IMR-90 (cell line): ENCODE data around the gene RBKS. TPM values are rescaled to one million over a fixed set of nuclear protein-coding genes. Genes with fewer than 3 reads are reported as not detected.

ENCODE experiments used
- ATAC-seq: fragments of 200-7000 bp; cut with Tn5 transposase; 2 replicates; pipeline ENCODE4 v1.9.1; 2020; ENCODE audit warnings: low read depth, mild to moderate bottlenecking, moderate library complexity
- BruUV-seq: library from RNA; stranded (reverse); fragments of 400-500 nt; replicated peaks from 2 replicates; lab custom pipeline; 2021; lab: Mats Ljungman, UMichigan
- CTCF ChIA-PET: fragments of 300-600 bp; formaldehyde crosslinking; extraction: SDS; loops from one replicate; lab custom pipeline; 2021; ENCODE audit warnings: antibody characterized with exemption; lab: Yijun Ruan, JAX
- POLR2A ChIA-PET: fragments of 300-600 bp; sonication (Branson Sonifier 250); formaldehyde crosslinking; loops from one replicate; lab custom pipeline; 2022; ENCODE audit warnings: antibody characterized with exemption; ENCODE audit not compliant: unreplicated experiment; lab: Charles Lee
- DNase-seq: peaks from one replicate; pipeline ENCODE4 v3.0.0; 2013
- H2AFZ ChIP-seq: replicated peaks from 2 replicates; pipeline ENCODE3; 2013; ENCODE audit warnings: low read length, mild to moderate bottlenecking; ENCODE audit not compliant: poor library complexity
- H2AK5ac ChIP-seq: 2 replicates; pipeline ENCODE4 v1.6.1; 2013; ENCODE audit warnings: low read depth, low read length, inconsistent platforms
- H2AK9ac ChIP-seq: replicated peaks from 2 replicates; pipeline ENCODE3; 2013; ENCODE audit warnings: mild to moderate bottlenecking, low read depth, low read length, moderate library complexity; ENCODE audit not compliant: poor library complexity
- H2BK120ac ChIP-seq: 2 replicates; pipeline ENCODE4 v1.6.1; 2013; ENCODE audit warnings: low read depth, low read length, inconsistent platforms
- H2BK15ac ChIP-seq: 3 replicates; pipeline ENCODE4 v1.6.1; 2013; ENCODE audit warnings: low read depth, low read length, inconsistent platforms
- H2BK20ac ChIP-seq: 2 replicates; pipeline ENCODE4 v1.6.1; 2013; ENCODE audit warnings: low read depth, mild to moderate bottlenecking, inconsistent platforms, low read length, moderate library complexity
- H2BK5ac ChIP-seq: 2 replicates; pipeline ENCODE4 v1.6.1; 2013; ENCODE audit warnings: mild to moderate bottlenecking, low read depth, low read length, inconsistent platforms; ENCODE audit not compliant: poor library complexity, severe bottlenecking
- H3K14ac ChIP-seq: replicated peaks from 2 replicates; pipeline ENCODE4 v1.6.1; 2013; ENCODE audit warnings: low read depth, low read length, inconsistent platforms
- H3K18ac ChIP-seq: 2 replicates; pipeline ENCODE4 v1.6.1; 2013; ENCODE audit warnings: low read depth, low read length, control low read depth
- H3K23ac ChIP-seq: 2 replicates; pipeline ENCODE4 v1.6.1; 2013; ENCODE audit warnings: low read depth, low read length, inconsistent platforms
- H3K27ac ChIP-seq: 2 replicates; pipeline ENCODE4 v1.5.1; 2013; ENCODE audit warnings: mild to moderate bottlenecking, control low read depth, low read length; ENCODE audit not compliant: insufficient read depth
- H3K27me3 ChIP-seq: 2 replicates; pipeline ENCODE4 v1.6.1; 2013; ENCODE audit warnings: low read length; ENCODE audit not compliant: control insufficient read depth, insufficient read depth
- H3K36me3 ChIP-seq: 2 replicates; pipeline ENCODE4 v1.6.1; 2013; ENCODE audit warnings: low read length, mixed read lengths; ENCODE audit not compliant: control insufficient read depth, insufficient read depth
- H3K4ac ChIP-seq: 2 replicates; pipeline ENCODE4 v1.6.1; 2013; ENCODE audit warnings: low read depth, low read length, inconsistent platforms
- H3K4me1 ChIP-seq: 2 replicates; pipeline ENCODE4 v1.6.1; 2013; ENCODE audit warnings: low read length, mixed read lengths; ENCODE audit not compliant: control insufficient read depth, insufficient read depth
- H3K4me2 ChIP-seq: 2 replicates; pipeline ENCODE4 v1.6.1; 2013; ENCODE audit warnings: low read depth, mild to moderate bottlenecking, control low read depth, low read length, moderate library complexity
- H3K4me3 ChIP-seq: 2 replicates; pipeline ENCODE4 v1.5.1; 2013; ENCODE audit warnings: low read depth, mild to moderate bottlenecking, control low read depth, low read length, moderate library complexity; ENCODE audit not compliant: insufficient read depth
- H3K56ac ChIP-seq: 2 replicates; pipeline ENCODE4 v1.6.1; 2013; ENCODE audit warnings: low read length, inconsistent platforms; ENCODE audit not compliant: insufficient read depth; ENCODE audit errors: extremely low read depth
- H3K79me1 ChIP-seq, 2 experiments: 2 replicates each; pipeline ENCODE4 v1.6.1; 2013; ENCODE audit warnings: low read length in 2 of 2, inconsistent platforms in 1 of 2, low read depth in 1 of 2
- H3K9ac ChIP-seq: 2 replicates; pipeline ENCODE4 v1.6.1; 2013; ENCODE audit warnings: low read depth, low read length, control low read depth
- H3K9me1 ChIP-seq: 2 replicates; pipeline ENCODE4 v1.6.1; 2013; ENCODE audit warnings: low read length, inconsistent platforms; ENCODE audit not compliant: insufficient read depth
- H3K9me3 ChIP-seq: 2 replicates; pipeline ENCODE4 v1.6.1; 2013; ENCODE audit warnings: low read length; ENCODE audit not compliant: control insufficient read depth, insufficient read depth
- H4K20me1 ChIP-seq: 2 replicates; pipeline ENCODE4 v1.6.1; 2013; ENCODE audit warnings: low read length, inconsistent platforms; ENCODE audit not compliant: insufficient read depth
- H4K5ac ChIP-seq: 2 replicates; pipeline ENCODE4 v1.6.1; 2013; ENCODE audit warnings: mild to moderate bottlenecking, low read depth, low read length, control low read depth
- H4K8ac ChIP-seq, 2 experiments: 2 replicates each; pipeline ENCODE4 v1.6.1; 2013; ENCODE audit warnings: low read depth in 2 of 2, low read length in 2 of 2, control low read depth in 1 of 2, inconsistent platforms in 1 of 2
- H4K91ac ChIP-seq: 2 replicates; pipeline ENCODE4 v1.6.1; 2013; ENCODE audit warnings: low read depth, low read length, inconsistent platforms; ENCODE audit not compliant: insufficient read depth
- CEBPB ChIP-seq: IDR thresholded peaks from 2 replicates; pipeline ENCODE4 v1.6.1; 2012; ENCODE audit warnings: low read depth, low read length, improper control_type of control experiment
- CHD1 ChIP-seq: IDR thresholded peaks from 2 replicates; pipeline ENCODE4 v1.6.1; 2012; ENCODE audit warnings: low read depth, low read length, improper control_type of control experiment
- CTCF ChIP-seq: conservative IDR thresholded peaks from 2 replicates; pipeline ENCODE4 v1.5.1; 2012; ENCODE audit warnings: mild to moderate bottlenecking, low read depth, low read length, improper control_type of control experiment
- ELK1 ChIP-seq: fragments of 150-350 bp; IDR thresholded peaks from 2 replicates; pipeline ENCODE4 v1.6.1; 2016; ENCODE audit warnings: low read depth, mild to moderate bottlenecking, low read length, moderate library complexity, borderline replicate concordance
- MAFK ChIP-seq: IDR thresholded peaks from 2 replicates; pipeline ENCODE4 v1.6.1; 2012; ENCODE audit warnings: low read depth, low read length, improper control_type of control experiment
- POLR2A ChIP-seq: IDR thresholded peaks from 2 replicates; pipeline ENCODE4 v1.6.1; 2012; ENCODE audit warnings: mild to moderate bottlenecking, low read depth, low read length
- RCOR1 ChIP-seq: IDR thresholded peaks from 2 replicates; pipeline ENCODE4 v1.6.1; 2012; ENCODE audit warnings: mild to moderate bottlenecking, low read length, improper control_type of control experiment; ENCODE audit not compliant: insufficient replicate concordance
- RFX5 ChIP-seq: IDR thresholded peaks from 2 replicates; pipeline ENCODE4 v1.8.0; 2012; ENCODE audit warnings: low read depth, mild to moderate bottlenecking, low read length, moderate library complexity
- USF2 ChIP-seq: fragments of 150-350 bp; IDR thresholded peaks from 2 replicates; pipeline ENCODE4 v1.6.1; 2017; ENCODE audit warnings: mild to moderate bottlenecking, antibody characterized with exemption, low read length, low read depth
- WGBS, 2 experiments: methylation state at CpG; one replicate each; pipeline versions ENCODE4 v1.1.5 to v1.1.7; 2013; ENCODE audit warnings: missing lambda C conversion rate in 2 of 2; ENCODE audit not compliant: insufficient read length in 1 of 2; ENCODE audit errors: extremely low coverage in 2 of 2; 5-methylcytosine and 5-hydroxymethylcytosine counted together
- dilution Hi-C: fragments of 300-500 bp; cut with HindIII; formaldehyde crosslinking; loops from one replicate; pipeline ENCODE4 v1.14.3; 2018; ENCODE audit warnings: low sequenced_read_pairs; ENCODE audit not compliant: unreplicated experiment
- in situ Hi-C: fragments of 300-500 bp; cut with MboI; formaldehyde crosslinking; loops from 3 replicates; pipeline ENCODE4 v1.14.3; 2019; ENCODE audit warnings: low sequenced_read_pairs, inconsistent platforms, mixed read lengths
- intact Hi-C: fragments of 100-400 bp; cut with micrococcal nuclease; formaldehyde crosslinking; loops from 2 replicates; pipeline ENCODE4 v1.10.0; 2022
- polyA plus RNA-seq, 3 experiments: library from polyadenylated mRNA; depleted of rRNA; stranded (reverse); fragments of >200 nt; gene quantifications; 2 replicates each; pipeline ENCODE4 v1.2.3, GENCODE V29; 2012; ENCODE audit warnings: low replicate concordance in 1 of 3
- total RNA-seq: library from RNA; depleted of rRNA; stranded (reverse); fragments of >200 nt; gene quantifications from 2 replicates; pipeline ENCODE4 v1.2.3, GENCODE V29; 2012

The RBKS gene
- total and polyA plus RNA-seq, 2 of the 4 experiments (the other 2 are of a cell fraction): 1.1 to 1.4 TPM

GRCh38 chr2:27800856-27801255 is 89.3 kb downstream of the RBKS start:
- Histone ChIP-seq H2BK15ac (peak overlapping the region; percentile 88; the same call in 2 of the 3 replicates), H2AK9ac (peak overlapping the region; percentile 93), H3K14ac (peak overlapping the region; percentile 97), H3K27ac (peak overlapping the region; percentile 93), H3K36me3 (no peaks in the 10 kb centered on the region), H4K5ac (peak overlapping the region; percentile 92), H3K9me3 (no peaks in the 10 kb centered on the region), H2AFZ (peak overlapping the region; percentile 58), H3K4me1 (peaks cover 42% of the 10 kb centered on the region), H2BK5ac (peak overlapping the region; percentile 100), H3K18ac (peak overlapping the region; percentile 93), H2BK20ac (peak overlapping the region; percentile 99), H3K9ac (peak overlapping the region; percentile 85; the same call in 1 of the 2 replicates), H3K9me1 (peaks cover 39% of the 10 kb centered on the region), H3K4me2 (no peak overlapping the region), H3K4ac (peak overlapping the region; percentile 99), H2BK120ac (peak overlapping the region; percentile 98), H3K79me1 (peaks cover 17 to 64% of the 10 kb centered on the region in 2 experiments; a peak in 3 of 4 replicates), H3K27me3 (no peaks in the 10 kb centered on the region), H3K56ac (peak overlapping the region; percentile 99), H3K4me3 (no peak overlapping the region), H3K23ac (peak overlapping the region; percentile 96), H2AK5ac (peak overlapping the region; percentile 98), H4K91ac (peak overlapping the region; percentile 99), H4K20me1 (no peaks in the 10 kb centered on the region), H4K8ac (peak overlapping the region; percentile 56 to 99)
- no peak for ATAC-seq
- dilution Hi-C loops (no loop called here), intact Hi-C loops (no loop called here), in situ Hi-C loops (no loop called here)
- no TSS peak for BruUV-seq
- DNase-seq: no peak
- ChIA-PET POLR2A (no interaction called here), CTCF (interaction anchor here (1.1 kb wide), 1 partner anchor 77 kb away, joined by 5 read pairs; no protein-coding TSS in a partner anchor)
- TF ChIP-seq CTCF: no peak
- TF ChIP-seq ELK1: no peak
- TF ChIP-seq CEBPB: no peak
- no peak for TF ChIP-seq MAFK
- TF ChIP-seq RFX5: no peak
- no peak for TF ChIP-seq POLR2A
- no peak for TF ChIP-seq RCOR1
- no peak for TF ChIP-seq USF2
- no peak for TF ChIP-seq CHD1
- 83% methylated on average over 1 of the region's 6 CpGs; no CpG with 5 or more reads in 1 of the 2 experiments for WGBS, 2 experiments
